ENCODE data around the gene PIP4K2C.
"Not testable (repeated sequence)": the region's sequence is repeated elsewhere in the genome, so short reads cannot be mapped to it uniquely, and the experiment has no call there.

PIP4K2C gene

DNA sequence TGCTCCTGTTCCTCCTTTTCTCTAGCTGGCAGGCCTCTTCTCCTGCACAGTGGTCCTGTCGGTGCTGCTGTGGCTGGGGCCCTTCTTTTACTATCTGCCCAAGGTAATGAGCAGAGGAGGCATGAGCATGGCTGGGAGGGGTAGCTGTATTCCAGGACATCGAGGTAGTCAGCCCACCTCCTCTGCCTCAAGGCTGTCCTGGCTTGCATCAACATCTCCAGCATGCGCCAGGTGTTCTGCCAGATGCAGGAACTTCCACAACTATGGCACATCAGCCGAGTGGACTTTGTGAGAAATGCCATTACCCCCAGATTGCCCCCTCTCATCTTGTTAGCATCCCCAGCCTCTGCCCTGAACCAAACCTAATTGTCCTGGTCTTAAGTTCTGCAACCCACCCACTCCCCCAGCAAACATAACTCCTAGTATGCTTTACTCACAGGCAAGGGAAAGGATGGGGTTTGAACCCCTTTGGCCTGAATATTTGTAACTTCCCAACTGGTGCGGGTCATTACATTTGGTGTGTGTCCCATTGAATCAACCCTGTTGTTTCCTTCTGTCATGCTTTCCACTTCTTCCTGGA lies 32.9 kb downstream of the PIP4K2C start:
- DNase-seq: no peak

- DNase-seq: no peak
Measured at GRCh38 chr12:57624441-57625220, 33.6 kb downstream of the PIP4K2C start.

- DNase-seq: no peak
Measured at GRCh38 chr12:57625261-57626032, 34.5 kb downstream of the PIP4K2C start.

- no peak for DNase-seq
Measured at GRCh38 chr12:57626111-57626920, 35.3 kb downstream of the PIP4K2C start.

- DNase-seq: no peak
Measured at GRCh38 chr12:57626921-57627445, 36.0 kb downstream of the PIP4K2C start.

DNA sequence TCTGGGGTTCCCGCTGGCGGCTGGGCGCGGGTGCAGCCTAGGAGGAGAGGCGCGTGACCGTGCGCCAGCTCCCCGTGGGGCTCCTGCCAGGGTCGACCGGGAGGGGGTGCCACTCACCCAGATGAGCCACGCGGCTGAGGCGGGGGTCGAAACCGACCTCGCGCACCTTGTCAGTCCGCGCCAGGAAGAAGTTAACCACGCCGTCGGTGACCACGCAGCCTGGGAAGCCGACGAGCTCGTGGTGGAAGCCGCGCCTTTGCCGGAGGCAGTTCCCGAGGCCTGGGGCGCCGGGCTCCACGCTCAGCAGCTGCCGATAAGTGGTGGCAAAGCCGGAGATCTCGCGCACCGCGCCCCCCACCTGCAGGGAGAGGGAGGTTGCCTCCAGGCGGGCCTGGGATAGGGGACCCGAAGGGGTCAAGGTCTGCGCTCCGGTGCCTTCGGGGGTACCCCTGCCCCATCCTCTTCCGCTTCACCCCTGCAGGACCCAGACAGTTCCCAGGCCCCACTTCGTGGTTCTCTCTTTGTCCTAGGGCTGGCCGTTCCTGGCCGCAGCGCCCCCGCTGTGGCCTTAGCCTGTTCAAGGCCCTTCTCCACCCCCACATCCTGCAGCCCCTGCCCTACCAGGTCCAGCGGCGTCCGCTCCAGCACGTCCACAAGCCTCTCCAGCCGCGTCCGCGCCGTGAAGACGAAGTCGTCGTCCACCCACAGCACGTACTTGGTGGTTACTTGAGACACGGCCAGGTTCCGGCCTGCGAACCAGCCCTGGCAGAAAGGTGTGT lies 36.7 kb downstream of the PIP4K2C start:
- peak in 1 of 2 donors; percentile 47 for DNase-seq

DNA sequence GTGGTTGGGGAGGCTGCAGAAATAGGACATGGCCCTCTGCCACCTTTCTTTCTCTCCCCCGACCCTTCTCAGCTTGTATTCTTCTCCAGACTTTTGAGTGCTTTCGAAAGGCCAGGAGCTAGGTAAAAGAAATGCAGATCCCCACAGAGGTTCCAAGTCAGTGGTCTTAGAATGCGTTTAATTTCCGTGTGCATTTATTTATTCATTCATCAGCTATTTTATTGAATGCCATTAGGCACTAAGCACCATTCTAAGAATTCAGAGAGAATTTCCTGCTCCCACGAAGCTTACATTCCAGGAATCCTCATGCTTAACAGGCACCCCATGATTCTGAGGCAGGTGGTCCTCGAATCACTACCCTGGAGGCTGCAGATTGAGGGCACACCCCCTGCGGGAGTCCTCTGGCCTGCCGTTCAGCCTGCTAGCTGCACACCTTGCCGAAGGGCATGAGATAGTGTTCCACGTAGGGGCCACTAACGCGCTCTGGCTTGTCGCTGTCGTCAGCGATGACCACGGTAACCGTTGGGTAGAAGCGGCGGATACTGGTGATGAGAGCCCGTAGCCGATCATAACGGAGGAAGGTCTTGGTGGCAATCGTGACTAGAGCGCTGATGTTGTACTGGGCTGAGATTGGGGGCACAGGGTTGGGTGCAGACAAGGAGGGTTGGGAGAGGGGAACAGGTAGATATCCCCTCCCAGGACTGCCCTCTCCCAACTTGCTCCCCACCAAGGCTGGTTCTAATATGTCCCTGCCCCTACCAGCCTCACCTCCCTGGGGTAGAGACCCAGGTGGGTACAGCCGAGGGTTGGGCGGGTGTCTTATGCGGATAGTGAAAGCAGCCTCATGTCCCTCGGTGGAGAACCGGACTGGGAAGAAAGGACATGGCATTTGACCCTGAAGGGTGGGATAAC lies 37.5 kb downstream of the PIP4K2C start:
- DNase-seq: peak in 1 of 2 donors; percentile 11

- peak in 1 of 2 donors; percentile 15 for DNase-seq
Measured at GRCh38 chr12:57629897-57630471, 39.0 kb downstream of the PIP4K2C start.

DNA sequence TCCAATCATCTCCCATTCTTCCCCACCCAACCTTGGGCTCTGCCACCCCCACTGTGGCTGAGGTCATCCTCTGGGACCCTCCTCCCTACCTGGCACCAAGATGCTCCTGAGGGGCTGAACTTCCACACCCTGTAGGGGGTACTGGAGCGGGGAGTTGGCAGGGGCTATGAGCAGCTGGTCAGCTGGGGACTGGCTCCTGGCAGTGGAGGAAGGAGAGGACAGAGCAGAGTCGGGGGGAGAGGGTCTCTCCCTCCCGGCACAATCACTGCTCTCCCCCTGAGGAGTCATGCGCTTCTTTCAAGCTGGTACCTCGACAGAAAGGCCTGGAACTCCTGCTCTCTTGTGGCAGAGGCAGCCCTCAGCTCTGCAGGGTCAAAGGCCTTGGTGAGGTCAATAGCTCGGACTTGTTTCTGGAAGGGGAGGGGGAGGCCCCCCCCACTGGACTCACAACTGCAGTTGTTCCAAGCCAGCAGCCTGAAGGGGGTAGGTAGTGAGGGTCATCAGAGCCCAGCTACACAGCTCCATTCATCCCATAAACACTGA lies 40.0 kb downstream of the PIP4K2C start:
- peak in 1 of 2 donors; percentile 16 for DNase-seq

GRCh38 chr12:57631566-57632072 lies 40.6 kb downstream of the PIP4K2C start:
- DNase-seq: peak in 1 of 2 donors; percentile 16

DNA sequence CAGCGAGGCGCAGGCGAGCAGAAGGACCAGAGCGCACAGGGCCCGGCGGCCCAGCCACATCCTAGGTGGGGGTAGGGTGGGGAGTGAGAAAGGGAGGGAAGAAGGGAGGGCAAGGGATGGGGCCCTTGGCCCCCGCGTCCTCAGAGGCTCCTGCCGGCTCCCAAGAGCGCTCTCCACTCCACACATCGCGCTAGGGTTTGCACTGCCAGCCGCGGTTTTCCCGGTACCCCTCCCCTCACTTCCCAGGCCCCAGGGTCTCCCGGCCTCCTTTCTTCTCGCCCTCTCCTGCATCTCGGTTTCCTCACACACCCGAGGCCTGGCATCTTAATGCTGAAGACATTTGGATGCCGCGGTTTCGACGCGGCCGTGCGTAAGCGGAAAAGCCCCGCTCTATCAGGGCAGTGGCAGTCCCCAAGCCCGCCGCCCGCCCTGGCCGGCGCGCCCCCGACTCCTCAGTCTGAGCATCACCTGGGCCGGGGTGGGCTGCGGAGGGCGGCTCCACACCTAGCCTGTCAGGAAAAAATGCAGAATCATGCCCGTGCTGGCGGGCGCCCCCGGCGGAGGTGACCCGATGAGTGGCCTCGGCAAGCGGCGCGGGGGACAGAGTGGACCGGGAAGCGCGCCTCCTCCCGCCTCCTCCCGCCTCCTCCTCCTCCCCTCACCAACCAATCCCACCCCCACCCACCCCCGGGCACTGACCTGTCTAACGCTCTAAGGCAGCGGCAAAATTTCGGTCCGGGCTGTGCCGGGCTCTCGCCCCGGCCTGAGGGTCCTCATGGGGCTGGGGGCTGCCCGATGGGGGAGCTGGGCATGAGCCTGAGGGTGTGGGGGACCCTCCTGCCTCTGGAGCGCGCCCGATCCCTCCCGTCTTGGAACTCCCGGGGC lies 41.3 kb downstream of the PIP4K2C start:
- peak in 1 of 2 donors; percentile 42 for DNase-seq

DNA sequence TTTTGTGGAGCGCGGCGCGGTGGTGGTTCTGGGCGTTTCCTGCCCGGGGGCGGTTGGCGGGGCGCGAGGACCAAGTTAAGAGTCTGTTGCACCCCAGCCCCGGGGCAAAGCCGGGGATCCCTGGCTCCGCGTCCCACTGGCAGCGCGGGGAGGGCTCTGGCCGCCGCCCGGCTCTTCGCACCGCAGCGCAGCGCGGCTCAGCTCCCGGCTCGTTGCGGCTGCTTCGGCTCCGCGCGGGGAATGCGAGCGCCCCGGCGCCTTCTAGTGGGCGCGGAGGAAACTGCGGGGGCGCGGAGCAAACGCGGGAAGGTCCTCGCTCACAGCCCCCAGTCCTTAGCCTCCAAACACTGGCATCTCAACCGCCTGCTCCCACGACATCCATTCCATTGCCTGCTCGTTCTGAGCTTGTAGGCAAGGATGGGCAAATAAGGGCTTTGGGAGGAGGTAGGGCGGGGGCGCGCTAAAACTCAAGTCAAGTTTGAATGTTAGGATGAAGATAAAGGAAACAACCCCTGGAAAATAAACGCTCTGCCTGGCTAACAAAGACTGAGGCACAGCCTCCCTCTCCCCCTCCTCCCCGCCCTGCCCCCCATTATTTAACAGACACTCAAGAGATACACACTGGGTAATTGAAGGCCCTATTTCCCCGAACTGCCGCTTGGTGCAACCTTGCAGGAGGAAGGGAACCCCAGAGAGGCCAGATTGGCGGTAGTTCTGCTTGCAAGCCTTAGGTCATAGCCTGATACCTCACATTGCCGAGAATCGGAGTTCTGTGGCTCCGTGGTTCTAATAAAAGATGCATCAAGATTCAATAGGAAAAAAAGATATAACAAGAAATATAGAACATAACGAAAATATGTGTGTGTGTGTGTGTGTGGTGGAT lies 42.2 kb downstream of the PIP4K2C start, which contains the start of gene B4GALNT1:
TSS of gene B4GALNT1 (minus strand) at position 244 of the 883 bp plus-strand sequence. CDS start 1,069 bp downstream, outside the sequence.
- DNase-seq: peak; percentile 70 to 79

GRCh38 chr12:57636731-57637130 lies 45.7 kb downstream of the PIP4K2C start:
- DNase-seq: not testable (repeated sequence)

DNA sequence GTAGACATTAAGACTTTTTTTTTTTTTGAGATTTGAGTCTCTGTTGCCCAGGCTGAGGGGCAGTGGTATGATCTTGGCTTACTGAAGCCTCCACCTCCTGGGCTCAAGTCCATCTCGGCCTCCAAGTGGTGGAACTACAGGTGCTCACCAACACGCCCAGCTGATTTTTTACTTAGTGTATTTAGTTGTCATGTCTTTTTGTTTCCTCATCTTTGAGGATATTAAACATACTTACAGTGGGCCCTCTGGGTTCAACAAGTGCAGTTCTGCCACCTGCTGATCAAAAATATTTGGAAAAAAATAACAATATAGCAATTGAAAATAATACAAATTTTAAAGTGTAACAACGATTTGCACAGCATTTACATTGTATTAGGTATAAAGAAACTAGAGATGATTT lies 46.4 kb downstream of the PIP4K2C start:
- no peak for DNase-seq

DNA sequence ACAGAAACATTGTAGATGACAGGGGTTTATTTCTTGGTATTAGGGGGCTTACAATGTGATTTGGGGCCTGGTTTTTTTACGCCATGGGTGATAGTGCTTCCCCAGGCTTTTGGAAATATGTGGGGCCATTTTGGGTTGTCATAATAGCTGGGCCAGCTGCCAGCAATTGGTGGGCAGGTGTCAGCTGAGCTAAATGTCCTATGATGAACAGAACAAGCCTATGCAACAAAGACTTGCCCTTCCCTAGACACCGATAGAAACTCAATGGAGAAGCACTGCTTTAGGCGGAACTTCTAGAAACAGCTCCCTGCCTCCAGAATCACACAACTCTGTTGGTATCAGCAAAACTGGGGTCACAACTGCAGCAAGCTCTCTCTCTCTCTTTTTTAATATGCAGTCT lies 47.1 kb downstream of the PIP4K2C start:
- no peak for DNase-seq

- DNase-seq: no peak
Measured at GRCh38 chr12:57640175-57641042, 49.4 kb downstream of the PIP4K2C start.
